KG1 (cell line): ENCODE measurements around the gene DCP1A.
"Not testable (repeated sequence)": the region's sequence is repeated elsewhere in the genome, so short reads cannot be mapped to it uniquely, and the experiment has no call there.

ENCODE experiments used
- DNase-seq: peaks from one replicate; lab custom pipeline; 2025; lab: John Stamatoyannopoulos, UW

The DCP1A gene

GRCh38 chr3:53347261-53348064 lies at the start of gene DCP1A:
TSS of gene DCP1A (minus strand) at chr3:53347543. CDS start at chr3:53347517, 26 bp downstream.
- DNase-seq, result peak; percentile 89

- DNase-seq, result no peak
Measured at GRCh38 chr3:53384465-53385423, 37.4 kb upstream of the DCP1A start.

GRCh38 chr3:53382106-53382505 lies 34.8 kb upstream of the DCP1A start:
- no peak for DNase-seq

GRCh38 chr3:53380306-53380705 lies 33.0 kb upstream of the DCP1A start:
- no peak for DNase-seq

- no peak for DNase-seq
Measured at GRCh38 chr3:53379898-53380297, 32.6 kb upstream of the DCP1A start.

- DNase-seq, result no peak
Measured at GRCh38 chr3:53377794-53378193, 30.5 kb upstream of the DCP1A start.

GRCh38 chr3:53376679-53377078 lies 29.3 kb upstream of the DCP1A start:
- DNase-seq, result no peak

- DNase-seq, result no peak
Measured at GRCh38 chr3:53375019-53375418, 27.7 kb upstream of the DCP1A start.

- DNase-seq, result not testable (repeated sequence)
Measured at GRCh38 chr3:53370719-53371118, 23.4 kb upstream of the DCP1A start.

- no peak for DNase-seq
Measured at GRCh38 chr3:53361852-53362251, 14.5 kb upstream of the DCP1A start.

- DNase-seq, result no peak
Measured at GRCh38 chr3:53357458-53357857, 10.1 kb upstream of the DCP1A start.

GRCh38 chr3:53354945-53355498 lies 7.7 kb upstream of the DCP1A start:
- no peak for DNase-seq

GRCh38 chr3:53353202-53353601 lies 5.9 kb upstream of the DCP1A start:
- DNase-seq, result no peak

- peak; percentile 46 for DNase-seq
Measured at GRCh38 chr3:53350652-53351051, 3.3 kb upstream of the DCP1A start.

GRCh38 chr3:53348118-53348517 lies 775 bp upstream of the DCP1A start:
- DNase-seq, result not testable (repeated sequence)

GRCh38 chr3:53346922-53347260 lies 452 bp downstream of the DCP1A start:
- no peak for DNase-seq

GRCh38 chr3:53346514-53346913 lies 829 bp downstream of the DCP1A start:
- DNase-seq, result peak; percentile 14

- DNase-seq, result no peak
Measured at GRCh38 chr3:53342353-53342752, 5.0 kb downstream of the DCP1A start.

GRCh38 chr3:53337167-53337940 lies 10.0 kb downstream of the DCP1A start:
- no peak for DNase-seq

GRCh38 chr3:53334742-53335141 lies 12.6 kb downstream of the DCP1A start:
- no peak for DNase-seq

GRCh38 chr3:53331871-53332270 lies 15.5 kb downstream of the DCP1A start:
- DNase-seq, result no peak

GRCh38 chr3:53329897-53330296 lies 17.4 kb downstream of the DCP1A start:
- DNase-seq, result no peak
